ENCODE results near the gene AFF1.

GRCh38 chr4:87012265-87012953 is 77.6 kb downstream of the AFF1 start:
- TF ChIP-seq POLR2A (IDR thresholded peaks at IDR 0.05) (no peak), CTCF (IDR thresholded peaks at IDR 0.05) (no peak)

Measured in uterus (tissue), 2 donors.